Parathyroid adenoma (tissue), 2 donors: ENCODE results near the gene ARHGAP27.
"Not testable (repeated sequence)": the region's sequence is repeated elsewhere in the genome, so short reads cannot be mapped to it uniquely, and the experiment has no call there.

Experiments used
- H2AFZ ChIP-seq: fragments of 300-600 bp; sonication (generic); one replicate; pipeline ENCODE4 v1.7.0; 2017; ENCODE audit warnings: antibody characterized with exemption, mild to moderate bottlenecking
- H3K27ac ChIP-seq: fragments of 300-600 bp; sonication (generic); one replicate; pipeline ENCODE4 v1.7.0; 2017
- H3K27me3 ChIP-seq: fragments of 300-600 bp; sonication (generic); one replicate; pipeline ENCODE4 v1.7.0; 2017; ENCODE audit warnings: low read length; ENCODE audit not compliant: control insufficient read depth, insufficient read depth
- H3K36me3 ChIP-seq: fragments of 300-600 bp; sonication (generic); one replicate; pipeline ENCODE4 v1.7.0; 2017; ENCODE audit warnings: low read length; ENCODE audit not compliant: control insufficient read depth, insufficient read depth
- H3K4me1 ChIP-seq: fragments of 300-600 bp; sonication (generic); one replicate; pipeline ENCODE4 v1.7.0; 2017; ENCODE audit warnings: control low read depth
- H3K4me2 ChIP-seq: fragments of 300-600 bp; sonication (generic); one replicate; pipeline ENCODE4 v1.7.0; 2017; ENCODE audit warnings: low read length
- H3K4me3 ChIP-seq: fragments of 300-600 bp; sonication (generic); one replicate; pipeline ENCODE4 v1.7.0; 2017; ENCODE audit warnings: low read depth, low read length
- H3K79me2 ChIP-seq: fragments of 300-600 bp; sonication (generic); one replicate; pipeline ENCODE4 v1.7.0; 2017; ENCODE audit warnings: control low read depth
- H3K9ac ChIP-seq: fragments of 300-600 bp; sonication (generic); one replicate; pipeline ENCODE4 v1.7.0; 2017; ENCODE audit warnings: mild to moderate bottlenecking
- H3K9me3 ChIP-seq: fragments of 300-600 bp; sonication (generic); one replicate; pipeline ENCODE4 v1.7.0; 2017; ENCODE audit warnings: low read length; ENCODE audit not compliant: control insufficient read depth
- donor health status: primary hyperparathyroidism.

Gene ARHGAP27

GRCh38 chr17:45447650-45448049 is 15.0 kb upstream of the ARHGAP27 start:
- not testable (repeated sequence) for H3K36me3 ChIP-seq, H3K9me3 ChIP-seq, H3K79me2 ChIP-seq, H3K4me2 ChIP-seq, H3K4me3 ChIP-seq, H3K27me3 ChIP-seq, H3K9ac ChIP-seq, H3K27ac ChIP-seq, H3K4me1 ChIP-seq, H2AFZ ChIP-seq

DNA sequence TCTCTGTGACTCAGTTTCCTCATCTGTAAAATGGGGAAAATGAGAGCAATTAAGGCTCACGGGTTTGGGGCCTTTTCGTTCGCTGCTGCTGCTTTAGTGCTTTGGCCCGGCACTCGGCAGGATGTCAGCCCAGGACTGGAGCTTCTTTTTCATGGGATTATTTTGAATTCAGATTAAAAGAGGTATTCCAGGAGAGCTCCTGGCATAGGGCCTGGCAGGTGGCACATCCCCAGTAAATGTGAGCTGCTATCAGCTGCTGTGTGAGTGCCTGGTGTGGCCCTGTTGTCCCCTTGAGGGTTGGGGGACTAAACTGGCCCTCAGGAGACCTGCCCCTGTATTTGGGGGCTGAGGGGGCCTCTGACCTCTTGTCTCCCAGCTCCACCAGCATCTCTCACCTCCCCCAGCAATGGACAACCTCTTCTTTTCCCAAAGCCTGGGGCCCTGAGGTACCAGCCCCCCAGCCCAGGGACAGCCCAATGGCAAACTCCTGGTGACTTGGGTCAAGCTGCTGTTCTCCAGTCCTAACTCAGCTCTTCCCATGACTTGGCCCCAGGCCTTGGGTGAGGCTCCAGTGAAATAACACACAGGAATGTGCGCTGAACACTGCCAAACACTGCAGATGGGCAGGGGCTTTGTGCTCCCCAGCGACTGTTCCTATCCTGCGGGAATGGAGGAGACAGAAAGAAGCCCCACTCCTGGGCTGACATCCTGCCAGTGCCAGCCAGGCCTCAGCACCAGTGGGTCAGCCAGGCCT is 14.4 kb upstream of the ARHGAP27 start:
- not testable (repeated sequence) for H3K27ac ChIP-seq, H3K4me3 ChIP-seq, H3K4me2 ChIP-seq, H3K79me2 ChIP-seq, H2AFZ ChIP-seq, H3K9ac ChIP-seq, H3K9me3 ChIP-seq, H3K4me1 ChIP-seq, H3K36me3 ChIP-seq, H3K27me3 ChIP-seq

- not testable (repeated sequence) for H3K9me3 ChIP-seq, H3K79me2 ChIP-seq, H3K4me2 ChIP-seq, H2AFZ ChIP-seq, H3K4me1 ChIP-seq, H3K36me3 ChIP-seq, H3K9ac ChIP-seq, H3K27me3 ChIP-seq, H3K27ac ChIP-seq, H3K4me3 ChIP-seq
Measured at GRCh38 chr17:45445901-45446743, 13.5 kb upstream of the ARHGAP27 start.

DNA sequence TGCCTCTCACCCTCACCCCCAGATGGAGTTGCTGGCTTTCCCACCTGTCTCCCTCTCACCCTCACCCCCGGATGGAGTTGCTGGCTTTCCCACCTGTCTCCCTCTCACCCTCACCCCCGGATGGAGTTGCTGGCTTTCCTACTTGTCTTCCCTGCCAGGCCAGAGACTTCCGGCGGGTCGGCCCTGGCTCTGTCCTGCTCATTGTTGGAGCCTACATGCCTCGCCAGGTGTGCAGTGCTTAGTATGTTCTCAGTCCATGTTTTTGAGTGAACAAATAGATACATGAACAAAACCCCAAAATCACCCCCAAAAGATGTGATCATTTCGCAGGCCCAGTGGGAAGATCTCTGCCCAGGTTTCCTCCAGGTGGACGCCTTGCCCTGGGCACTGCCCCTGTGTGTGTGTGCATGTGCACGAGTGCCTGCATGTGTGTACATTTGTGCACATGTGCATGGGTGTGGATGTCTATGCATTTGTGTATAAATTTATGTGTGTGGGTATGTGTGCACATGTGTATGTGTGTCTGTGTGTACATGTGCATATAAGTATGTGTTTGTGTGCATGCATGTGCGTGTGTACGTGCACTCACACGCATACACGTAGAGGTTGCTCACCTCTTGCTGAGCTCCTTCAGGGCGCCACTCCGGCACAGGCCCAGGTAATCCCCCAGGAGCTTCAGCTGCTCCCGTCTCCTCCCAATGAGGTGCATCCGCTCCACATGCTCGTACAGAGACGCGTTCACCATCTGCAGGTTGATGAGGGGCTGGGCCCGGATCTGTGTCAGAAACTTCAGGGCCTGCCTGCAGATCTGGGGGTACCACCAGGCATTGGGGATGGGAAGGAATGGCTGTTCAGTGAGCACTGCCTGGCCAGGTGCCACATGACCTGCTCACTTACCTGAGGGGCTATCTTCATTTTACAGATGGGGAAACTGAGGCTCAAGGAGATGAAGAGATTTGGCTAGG is 12.5 kb upstream of the ARHGAP27 start:
- H3K36me3 ChIP-seq, H3K27ac ChIP-seq, H2AFZ ChIP-seq, H3K9me3 ChIP-seq, H3K4me2 ChIP-seq, H3K79me2 ChIP-seq, H3K9ac ChIP-seq, H3K4me3 ChIP-seq, H3K4me1 ChIP-seq, H3K27me3 ChIP-seq: not testable (repeated sequence)

GRCh38 chr17:45444301-45444700 is 11.6 kb upstream of the ARHGAP27 start:
- not testable (repeated sequence) for H3K79me2 ChIP-seq, H3K4me3 ChIP-seq, H3K4me1 ChIP-seq, H3K27ac ChIP-seq, H3K36me3 ChIP-seq, H3K9ac ChIP-seq, H3K9me3 ChIP-seq, H2AFZ ChIP-seq, H3K4me2 ChIP-seq, H3K27me3 ChIP-seq

DNA sequence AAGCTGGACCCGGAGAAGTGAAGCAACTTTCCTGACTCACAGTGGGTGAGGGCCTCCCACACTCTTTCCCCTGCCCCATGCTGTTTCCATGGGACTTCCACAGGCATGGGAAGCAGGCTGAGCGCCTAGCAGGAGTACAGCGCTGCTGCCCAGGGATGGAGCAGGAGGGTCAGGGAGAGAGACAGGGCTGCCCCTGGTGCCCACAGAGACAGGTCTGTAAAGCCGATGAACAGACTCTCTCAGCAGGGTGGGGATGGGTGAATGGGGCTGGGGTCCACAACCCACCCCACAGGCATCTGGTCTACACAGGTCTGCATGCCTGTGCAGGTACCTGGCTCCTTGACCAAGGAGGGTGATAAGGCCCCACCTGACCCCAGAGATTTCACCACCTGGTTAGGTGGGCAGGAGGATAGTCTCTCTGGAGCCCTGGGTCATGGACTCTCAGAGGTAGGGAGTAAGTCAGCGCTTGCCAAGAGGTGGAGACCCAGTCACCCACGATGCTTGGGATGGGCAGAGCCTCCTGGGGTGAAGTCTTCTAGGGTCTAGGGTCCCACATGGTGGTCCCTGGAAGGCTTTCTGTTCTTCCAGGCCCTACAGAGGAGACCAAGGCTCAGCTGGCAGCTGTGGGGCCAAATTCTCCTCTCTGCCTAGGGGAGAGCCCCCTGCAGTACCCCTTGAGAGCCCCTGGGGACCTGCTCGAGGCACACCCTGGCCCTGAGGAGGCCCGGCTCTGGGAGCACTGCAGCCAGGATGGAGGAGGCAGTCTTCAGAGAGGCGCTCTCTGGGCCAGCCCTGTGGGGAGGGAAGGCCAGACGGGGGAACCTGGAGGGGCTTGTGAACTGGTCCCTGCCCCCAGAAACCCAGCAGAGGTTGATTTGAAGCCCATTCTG is 10.9 kb upstream of the ARHGAP27 start:
- H3K9me3 ChIP-seq, H3K79me2 ChIP-seq, H3K36me3 ChIP-seq, H3K27ac ChIP-seq, H3K27me3 ChIP-seq, H3K9ac ChIP-seq, H2AFZ ChIP-seq, H3K4me1 ChIP-seq, H3K4me3 ChIP-seq, H3K4me2 ChIP-seq: not testable (repeated sequence)
